Stimulated activated naive CD8-positive, alpha-beta T cell treated with anti-CD3 and anti-CD28 coated beads, Interleukin-15, Interleukin-2, amounts not matched to agents 100 U/mL and 50 U/mL, for 24 hours (primary cell): ENCODE measurements around the gene FSD2.
A peak's percentile ranks its signal among the peaks of the same experiment; 100 is the strongest.
"Not testable (repeated sequence)": the region's sequence is repeated elsewhere in the genome, so short reads cannot be mapped to it uniquely, and the experiment has no call there.

ENCODE experiments used
- ATAC-seq: fragments of 150-1000 bp; cut with Tn5 transposase; one replicate; pipeline ENCODE4 v1.10.0; 2021
- DNase-seq: peaks from one replicate; pipeline ENCODE4 v3.0.0; 2021

FSD2 gene

GRCh38 chr15:82737975-82738374, 67.9 kb downstream of the FSD2 start:
- DNase-seq (no peak), ATAC-seq (no peak)

DNA sequence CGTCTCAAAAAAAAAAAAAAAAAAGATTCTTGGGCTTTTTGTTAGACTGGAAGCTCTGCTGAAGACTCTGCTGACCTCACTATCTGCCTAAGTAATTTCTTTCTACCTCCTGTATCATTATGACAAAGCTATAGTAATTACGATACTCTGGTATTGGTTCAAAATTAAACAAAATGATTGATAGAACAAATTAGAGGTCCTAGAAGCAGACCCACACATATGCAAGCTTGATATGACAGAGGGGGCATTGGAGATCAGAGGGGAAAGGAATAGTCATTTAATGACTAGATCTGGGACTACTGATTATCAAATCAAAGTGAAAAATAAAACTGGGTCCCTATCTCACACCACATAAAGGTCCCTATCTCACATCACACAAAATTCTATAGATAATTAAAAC, 74.3 kb downstream of the FSD2 start:
- ATAC-seq (no peak), DNase-seq (no peak)

DNA sequence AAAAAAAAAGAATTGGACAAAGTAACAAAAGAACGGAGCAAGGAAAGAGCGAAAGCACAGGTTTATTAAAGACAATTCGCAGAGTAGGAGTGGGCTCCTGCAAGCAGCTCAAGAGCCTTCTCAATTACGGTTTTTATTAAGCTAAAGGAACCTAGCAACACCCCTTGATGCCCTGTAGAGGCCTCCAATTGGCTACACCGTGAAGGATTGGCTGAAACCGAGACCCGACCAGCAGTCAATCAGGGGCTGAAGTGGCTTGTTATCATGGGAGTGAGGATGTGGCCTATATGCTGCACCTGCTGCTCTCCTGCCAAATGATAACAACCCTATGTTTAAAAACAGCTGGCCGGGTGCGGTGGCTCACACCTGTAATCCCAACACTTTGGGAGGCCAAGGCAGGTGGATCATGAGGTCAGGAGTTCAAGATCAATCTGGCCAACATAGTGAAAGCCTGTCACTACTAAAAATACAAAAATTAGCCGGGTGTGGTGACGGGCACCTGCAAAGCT, 75.8 kb downstream of the FSD2 start:
- ATAC-seq (no peak), DNase-seq (no peak)

- ATAC-seq, result no peak
- no peak for DNase-seq
Measured at GRCh38 chr15:82726816-82727215, 79.1 kb downstream of the FSD2 start.

DNA sequence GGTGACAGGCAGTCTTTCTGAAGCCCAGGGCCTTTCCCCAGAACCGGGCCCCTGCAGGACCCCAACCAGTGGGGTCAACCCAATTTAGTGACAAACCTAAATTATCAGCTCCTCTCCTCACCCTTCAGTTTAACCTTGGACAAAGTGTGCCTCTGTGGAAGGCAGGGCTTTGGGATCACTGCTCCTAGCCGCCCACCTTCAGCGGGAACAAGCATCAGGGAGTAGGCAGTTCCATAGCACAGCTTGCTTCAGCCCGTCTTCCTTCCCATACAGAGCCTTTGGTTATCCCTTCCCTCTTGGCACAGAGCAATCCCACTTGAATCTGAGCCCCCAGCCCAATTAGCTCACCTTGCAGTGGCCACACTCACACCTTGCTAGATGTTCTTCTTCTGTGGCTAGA, 90.9 kb downstream of the FSD2 start:
- ATAC-seq, result no peak
- no peak for DNase-seq

GRCh38 chr15:82714016-82714415, 91.9 kb downstream of the FSD2 start:
- DNase-seq (no peak), ATAC-seq (no peak)

DNA sequence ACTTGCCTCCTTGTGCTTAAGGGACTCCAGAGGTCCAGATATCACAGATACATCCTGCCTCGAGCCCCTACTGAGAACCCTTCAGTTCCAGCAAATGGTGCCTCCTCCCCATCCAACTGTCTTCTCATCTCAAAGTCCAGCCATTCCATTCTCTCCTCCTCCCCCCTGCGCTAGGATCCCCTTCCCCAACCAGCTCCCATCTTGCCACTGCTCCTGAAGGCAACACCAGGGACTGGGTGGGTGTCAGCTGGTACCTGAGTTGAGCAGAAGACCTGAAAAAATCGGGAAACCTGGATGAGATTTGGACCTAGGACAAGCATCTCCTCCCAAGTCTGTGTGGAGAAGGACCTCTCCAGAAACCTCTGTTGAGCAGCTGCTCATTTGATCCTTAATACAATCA, 93.8 kb downstream of the FSD2 start:
- DNase-seq, result no peak
- ATAC-seq, result no peak

- no peak for ATAC-seq
- DNase-seq, result no peak
Measured at GRCh38 chr15:82710926-82711490, 94.9 kb downstream of the FSD2 start.

DNA sequence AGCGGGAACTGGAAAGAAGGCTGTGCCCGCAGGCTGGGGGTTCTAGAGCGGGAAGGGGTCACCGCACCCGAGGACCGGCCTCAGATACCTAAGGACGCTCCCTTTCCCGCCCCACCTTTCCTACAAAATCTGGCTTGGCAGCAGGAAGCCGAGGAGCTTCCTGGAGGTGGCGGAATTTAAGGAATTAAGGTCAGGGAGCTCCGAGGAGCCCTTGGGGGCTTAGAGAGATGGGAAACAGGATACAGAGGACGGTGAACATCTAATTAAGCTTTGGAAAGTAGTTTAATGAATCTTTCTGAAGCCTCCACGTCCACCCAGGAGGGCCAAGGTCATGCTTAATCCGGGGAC, 95.7 kb downstream of the FSD2 start:
- ATAC-seq, result no peak

GRCh38 chr15:82709421-82710207, 96.3 kb downstream of the FSD2 start, which contains the start of gene AP3B2:
TSS of gene AP3B2 (minus strand) at chr15:82709875. CDS start at chr15:82709706, 169 bp downstream.
- peak; percentile 80 for DNase-seq
- peak; percentile 93 for ATAC-seq

More for the DNA sequence above, 95.7 kb downstream of the FSD2 start:
- DNase-seq, result no peak

GRCh38 chr15:82709081-82709420, 96.8 kb downstream of the FSD2 start:
- no peak for DNase-seq

DNA sequence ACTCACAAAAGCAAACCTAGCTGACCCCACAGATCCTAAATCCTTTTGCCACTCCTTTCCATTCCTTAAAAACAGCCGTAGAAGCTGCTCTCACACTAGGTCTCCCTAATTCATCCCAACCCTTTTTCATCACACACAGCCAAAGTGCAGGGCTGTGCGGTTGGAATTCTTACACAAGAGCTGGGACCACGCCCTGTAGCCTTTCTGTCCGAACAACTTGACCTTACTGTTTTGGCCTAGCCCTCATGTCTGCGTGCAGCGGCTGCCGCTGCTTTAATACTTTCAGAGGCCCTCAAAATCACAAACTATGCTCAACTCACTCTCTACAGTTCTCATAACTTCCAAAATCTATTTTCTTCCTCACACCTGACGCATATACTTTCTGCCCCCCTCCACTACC, 100.0 kb downstream of the FSD2 start:
- not testable (repeated sequence) for DNase-seq, ATAC-seq

More at GRCh38 chr15:82709081-82709420, 96.8 kb downstream of the FSD2 start:
- ATAC-seq, result no peak
